Neural cell (in vitro differentiated cells): ENCODE measurements around the gene PGAP2. TPM values are rescaled to one million over a fixed set of nuclear protein-coding genes. Genes with fewer than 3 reads are reported as not detected.
"Not testable (repeated sequence)": the region's sequence is repeated elsewhere in the genome, so short reads cannot be mapped to it uniquely, and the experiment has no call there.

Experiments used
- H2AFZ ChIP-seq: fragments of 200-600, 300-800 bp; sonication (generic), shearing (Covaris generic); 2 replicates; pipeline ENCODE4 v1.6.0; 2014; ENCODE audit warnings: low read depth, mild to moderate bottlenecking, antibody characterized with exemption, low read length, moderate library complexity
- H3F3A ChIP-seq: fragments of 200-600 bp; shearing (Covaris generic); 2 replicates; pipeline ENCODE4 v1.6.1; 2016; ENCODE audit warnings: mild to moderate bottlenecking, moderate library complexity, mixed read lengths, antibody characterized with exemption, low read length; ENCODE audit not compliant: insufficient read depth, poor library complexity, severe bottlenecking
- H3K27ac ChIP-seq: fragments of 200-600, 300-800 bp; sonication (generic), shearing (Covaris generic); 2 replicates; pipeline ENCODE4 v1.5.1; 2014; ENCODE audit warnings: mild to moderate bottlenecking, low read length, moderate library complexity
- H3K27me3 ChIP-seq: fragments of 300-800, 200-600 bp; sonication (generic), shearing (Covaris generic); 2 replicates; pipeline ENCODE4 v1.6.0; 2014; ENCODE audit warnings: mild to moderate bottlenecking, low read depth, low read length, moderate library complexity; ENCODE audit not compliant: insufficient read depth
- H3K36me3 ChIP-seq: fragments of 300-800, 200-600 bp; sonication (generic), shearing (Covaris generic); 2 replicates; pipeline ENCODE4 v1.5.1; 2014; ENCODE audit warnings: mild to moderate bottlenecking, antibody characterized with exemption, low read length, moderate library complexity; ENCODE audit not compliant: insufficient read depth
- H3K4me2 ChIP-seq: fragments of 300-800, 200-600 bp; sonication (generic), shearing (Covaris generic); 2 replicates; pipeline ENCODE4 v1.6.0; 2014; ENCODE audit warnings: mild to moderate bottlenecking, low read length
- H3K4me3 ChIP-seq: fragments of 300-800, 200-600 bp; sonication (generic), shearing (Covaris generic); 2 replicates; pipeline ENCODE4 v1.5.1; 2014; ENCODE audit warnings: mild to moderate bottlenecking, low read length, moderate library complexity
- H3K79me2 ChIP-seq: fragments of 200-600 bp; shearing (Covaris generic); replicated peaks from 2 replicates; pipeline ENCODE4 v1.6.0; 2014; ENCODE audit warnings: mild to moderate bottlenecking, low read length, moderate library complexity; ENCODE audit not compliant: insufficient read depth
- H3K9ac ChIP-seq: fragments of 300-800, 200-600 bp; sonication (generic), shearing (Covaris generic); 2 replicates; pipeline ENCODE4 v1.6.1; 2016; ENCODE audit warnings: mild to moderate bottlenecking, low read length, mixed read lengths
- H3K9me2 ChIP-seq: fragments of 200-600 bp; shearing (Covaris generic); 2 replicates; pipeline ENCODE4 v1.6.1; 2016; ENCODE audit warnings: mild to moderate bottlenecking, low read length, mixed read lengths; ENCODE audit not compliant: insufficient read depth
- H3K9me3 ChIP-seq: fragments of 200-600, 300-800 bp; sonication (generic), shearing (Covaris generic); 2 replicates; pipeline ENCODE4 v1.6.1; 2016; ENCODE audit warnings: mild to moderate bottlenecking, mixed run types, low read length, moderate library complexity, mixed read lengths
- H4K20me1 ChIP-seq: fragments of 200-600 bp; shearing (Covaris generic); 2 replicates; pipeline ENCODE4 v1.6.1; 2016; ENCODE audit warnings: mild to moderate bottlenecking, mixed run types; ENCODE audit not compliant: insufficient read depth
- CTCF ChIP-seq: fragments of 450-650 bp; IDR thresholded peaks from 2 replicates; pipeline ENCODE4 v1.5.1; 2014; ENCODE audit warnings: antibody characterized with exemption, mild to moderate bottlenecking, moderate library complexity; ENCODE audit not compliant: poor library complexity, severe bottlenecking
- EP300 ChIP-seq: fragments of 450-650 bp; conservative IDR thresholded peaks from 2 replicates; pipeline ENCODE4 v1.6.1; 2014; ENCODE audit warnings: antibody characterized with exemption, mild to moderate bottlenecking, moderate library complexity; ENCODE audit not compliant: poor library complexity, severe bottlenecking
- EZH2 ChIP-seq: fragments of 200-600, 300-800 bp; shearing (Covaris generic), sonication (generic); IDR thresholded peaks from 2 replicates; pipeline ENCODE4 v1.6.1; 2014; ENCODE audit warnings: antibody characterized with exemption, low read length, borderline replicate concordance, mild to moderate bottlenecking; ENCODE audit not compliant: insufficient read depth, poor library complexity, severe bottlenecking
- MXI1 ChIP-seq: fragments of 450-650 bp; conservative IDR thresholded peaks from 2 replicates; pipeline ENCODE4 v1.6.1; 2014; ENCODE audit warnings: antibody characterized with exemption, mild to moderate bottlenecking; ENCODE audit not compliant: poor library complexity, severe bottlenecking
- POLR2AphosphoS5 ChIP-seq: IDR thresholded peaks from 2 replicates; pipeline ENCODE4 v1.6.1; 2012
- RAD21 ChIP-seq: fragments of 450-650 bp; conservative IDR thresholded peaks from 2 replicates; pipeline ENCODE4 v1.6.1; 2014; ENCODE audit warnings: antibody characterized with exemption, mild to moderate bottlenecking, moderate library complexity
- REST ChIP-seq: IDR thresholded peaks from 2 replicates; pipeline ENCODE4 v1.6.1; 2012; ENCODE audit warnings: borderline replicate concordance
- SMC3 ChIP-seq: fragments of 450-650 bp; conservative IDR thresholded peaks from 2 replicates; pipeline ENCODE4 v1.6.1; 2014; ENCODE audit warnings: antibody characterized with exemption, mild to moderate bottlenecking, moderate library complexity; ENCODE audit not compliant: poor library complexity
- TAF1 ChIP-seq: IDR thresholded peaks from 2 replicates; pipeline ENCODE4 v1.6.1; 2012; ENCODE audit warnings: low read depth
- polyA plus RNA-seq: library from polyadenylated mRNA; depleted of rRNA; stranded (reverse); fragments of >200 nt; gene quantifications from 2 replicates; pipeline ENCODE4 v1.2.3, GENCODE V29; 2014

Gene PGAP2
- polyA plus RNA-seq, 1 donor from 2014 or later, result 30.1 TPM

GRCh38 chr11:3860375-3860774 is 52.0 kb downstream of the PGAP2 start:
- no peak overlapping the region for H3K4me3 ChIP-seq
- H3K4me2 ChIP-seq, result no peak overlapping the region
- peaks cover 4% of the 10 kb centered on the region for H3K79me2 ChIP-seq

GRCh38 chr11:3860898-3861393 is 52.6 kb downstream of the PGAP2 start:
- H2AFZ ChIP-seq, H4K20me1 ChIP-seq, H3K79me2 ChIP-seq, H3K9me2 ChIP-seq, H3K9ac ChIP-seq, H3F3A ChIP-seq, H3K27me3 ChIP-seq, H3K27ac ChIP-seq, H3K36me3 ChIP-seq, H3K9me3 ChIP-seq, H3K4me2 ChIP-seq, H3K4me3 ChIP-seq: not testable (repeated sequence)

More at GRCh38 chr11:3860375-3860774, 52.0 kb downstream of the PGAP2 start:
- Histone ChIP-seq H3K36me3 (no peaks in the 10 kb centered on the region), H3K9me2 (no peaks in the 10 kb centered on the region), H3K9ac (no peak overlapping the region), H2AFZ (no peak overlapping the region), H3K27ac (no peak overlapping the region), H4K20me1 (no peaks in the 10 kb centered on the region), H3F3A (no peaks in the 10 kb centered on the region), H3K27me3 (no peaks in the 10 kb centered on the region), H3K9me3 (no peaks in the 10 kb centered on the region)
- no peak for TF ChIP-seq SMC3
- TF ChIP-seq TAF1, result no peak
- TF ChIP-seq RAD21, result no peak
- TF ChIP-seq REST, result no peak
- no peak for TF ChIP-seq EP300
- TF ChIP-seq EZH2, result no peak
- TF ChIP-seq MXI1, result no peak
- TF ChIP-seq POLR2AphosphoS5, result no peak
- TF ChIP-seq CTCF, result no peak

- peaks cover 4% of the 10 kb centered on the region for H3K79me2 ChIP-seq
- no peak overlapping the region for H2AFZ ChIP-seq
- H3K9me2 ChIP-seq, result no peaks in the 10 kb centered on the region
- no peak overlapping the region for H3K4me3 ChIP-seq
- H3K9me3 ChIP-seq, result no peaks in the 10 kb centered on the region
- H3F3A ChIP-seq, result no peaks in the 10 kb centered on the region
- H3K4me2 ChIP-seq, result no peak overlapping the region
- no peaks in the 10 kb centered on the region for H3K36me3 ChIP-seq
- no peak for TF ChIP-seq REST
- no peak for TF ChIP-seq EZH2
- TF ChIP-seq CTCF, result no peak
- no peak for TF ChIP-seq MXI1
- TF ChIP-seq POLR2AphosphoS5, result no peak
- TF ChIP-seq EP300, result no peak
- no peak for TF ChIP-seq RAD21
- no peak for TF ChIP-seq SMC3
- TF ChIP-seq TAF1, result no peak
- H3K27me3 ChIP-seq, result no peaks in the 10 kb centered on the region
- H3K9ac ChIP-seq, result no peak overlapping the region
- H4K20me1 ChIP-seq, result no peaks in the 10 kb centered on the region
- no peak overlapping the region for H3K27ac ChIP-seq
Observed at GRCh38 chr11:3861683-3862082, 53.3 kb downstream of the PGAP2 start.
